Stimulated activated CD4-positive, alpha-beta T cell treated with anti-CD3 and anti-CD28 coated beads, TNF-alpha, amount 100 ng/mL, for 1 hour (primary cell): Measurements from ENCODE around the gene SLC25A26.
"Not testable (repeated sequence)": the region's sequence is repeated elsewhere in the genome, so short reads cannot be mapped to it uniquely, and the experiment has no call there.

Source experiments
- DNase-seq, 3 donors: peaks; one replicate each; pipeline ENCODE4 v3.0.0-alpha.2; 2020; ENCODE audit warnings: low read depth in 3 of 3, low spot score in 1 of 3

SLC25A26 gene

DNA sequence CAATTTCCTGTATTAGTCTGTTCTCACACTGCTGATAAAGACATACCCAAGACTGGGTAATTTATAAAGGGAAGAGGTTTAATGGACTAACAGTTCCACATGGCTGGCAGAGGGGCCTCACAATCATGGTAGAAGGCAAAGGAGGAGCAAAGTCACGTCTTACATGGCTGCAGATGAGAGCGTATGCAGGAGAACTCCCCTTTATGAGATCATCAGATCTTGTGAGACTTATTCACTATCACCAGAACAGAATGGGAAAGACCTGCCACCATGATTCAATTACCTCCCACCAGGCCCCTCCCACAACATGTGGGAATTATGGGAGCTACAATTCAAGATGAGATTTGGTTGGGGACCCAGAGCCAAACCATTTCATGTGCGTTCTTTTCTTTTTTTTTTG, 5.3 kb downstream of the SLC25A26 start:
- DNase-seq: not testable (repeated sequence)

DNA sequence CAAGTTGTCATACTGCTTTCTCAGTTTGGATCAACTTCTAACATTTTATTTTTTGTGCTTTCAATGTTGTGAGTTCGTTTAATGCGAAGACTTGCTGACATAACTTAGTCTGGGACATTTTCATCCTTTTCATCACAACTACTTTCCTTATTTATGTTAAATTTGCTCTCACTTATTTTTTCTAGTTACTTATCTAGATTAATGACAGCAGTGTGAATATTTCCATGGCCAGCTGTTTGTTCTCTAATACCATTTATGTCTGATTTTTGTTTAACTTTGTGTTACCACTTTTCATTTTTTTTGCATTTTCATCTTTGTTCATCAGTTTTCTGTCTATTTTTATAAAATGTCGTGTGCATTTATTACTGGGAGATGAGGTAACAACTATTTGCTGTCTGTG, 6.2 kb downstream of the SLC25A26 start:
- no peak for DNase-seq

DNA sequence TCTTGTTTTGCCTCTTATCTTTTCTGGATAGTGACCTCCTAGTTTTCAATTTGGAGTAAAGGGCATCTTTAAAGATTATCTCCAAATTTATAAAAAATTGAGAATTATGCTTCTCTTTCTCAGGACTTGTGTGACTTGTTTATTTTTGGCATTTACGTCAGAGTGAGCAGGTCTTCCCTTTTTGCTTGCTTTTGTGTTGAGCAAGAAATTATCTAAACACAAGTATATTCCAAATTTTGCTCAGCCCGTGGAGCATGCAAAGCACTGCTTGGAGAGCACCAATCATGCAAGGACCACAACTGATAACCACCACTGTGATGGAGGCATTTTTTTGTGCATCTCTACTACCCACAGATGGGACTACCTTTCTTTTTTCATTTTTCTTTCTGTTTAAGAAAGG, 7.1 kb downstream of the SLC25A26 start:
- no peak for DNase-seq

DNA sequence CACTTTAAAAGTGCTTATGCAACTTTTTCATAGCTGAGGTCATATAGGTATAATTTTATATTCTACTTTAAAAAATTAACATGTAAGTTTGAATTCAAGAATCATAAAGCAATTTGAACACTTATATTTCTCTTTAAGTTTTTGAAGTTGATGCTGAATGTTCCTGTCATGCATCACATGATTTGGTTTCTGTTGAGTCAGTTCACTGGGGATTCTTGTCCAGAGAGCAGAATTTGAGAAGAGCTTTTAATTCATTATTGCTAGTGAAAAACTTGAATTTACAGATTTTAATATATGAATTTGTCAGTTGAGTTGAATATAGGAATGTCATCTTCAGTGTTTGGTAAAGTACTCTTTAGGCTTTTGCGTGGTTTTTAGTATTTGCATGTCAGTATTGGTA, 7.9 kb downstream of the SLC25A26 start:
- DNase-seq: no peak

DNA sequence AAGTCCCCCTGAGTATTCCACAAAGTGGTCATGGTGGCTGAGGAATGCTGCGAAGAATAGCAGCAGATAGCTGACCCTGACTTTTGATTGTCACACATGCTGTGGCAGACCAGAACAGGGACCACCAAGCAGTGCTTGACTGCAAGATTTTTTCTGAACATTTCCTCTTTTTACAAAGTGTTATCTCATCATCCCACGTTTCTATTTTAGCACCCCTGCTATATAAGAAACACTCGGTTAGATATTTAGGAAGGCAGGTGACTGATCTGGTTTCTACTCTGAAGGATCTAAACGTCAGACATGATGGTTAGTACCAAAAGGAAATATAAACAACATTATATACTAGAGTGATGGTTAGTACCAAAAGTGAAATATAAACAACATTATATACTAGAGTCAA, 9.1 kb downstream of the SLC25A26 start:
- DNase-seq: no peak

DNA sequence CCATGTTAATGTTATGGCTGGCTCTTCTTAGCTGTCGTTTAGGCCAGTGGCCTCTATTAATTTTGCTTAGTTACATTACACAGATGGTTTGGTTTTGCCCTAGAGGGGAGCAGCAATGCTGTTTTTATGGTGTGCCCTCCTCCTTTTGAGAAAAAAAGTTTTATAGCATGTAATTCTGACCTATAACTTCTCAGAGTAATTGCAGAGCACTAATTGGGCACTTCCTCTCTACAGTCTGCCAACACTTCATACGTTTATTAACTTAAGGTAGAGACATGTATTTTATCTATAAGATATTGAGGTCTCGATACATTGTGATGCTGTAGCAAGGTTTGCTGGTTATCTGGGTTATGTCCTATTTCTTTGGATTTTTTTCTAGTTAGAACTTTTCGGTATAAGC, 12.2 kb downstream of the SLC25A26 start:
- DNase-seq: no peak

DNA sequence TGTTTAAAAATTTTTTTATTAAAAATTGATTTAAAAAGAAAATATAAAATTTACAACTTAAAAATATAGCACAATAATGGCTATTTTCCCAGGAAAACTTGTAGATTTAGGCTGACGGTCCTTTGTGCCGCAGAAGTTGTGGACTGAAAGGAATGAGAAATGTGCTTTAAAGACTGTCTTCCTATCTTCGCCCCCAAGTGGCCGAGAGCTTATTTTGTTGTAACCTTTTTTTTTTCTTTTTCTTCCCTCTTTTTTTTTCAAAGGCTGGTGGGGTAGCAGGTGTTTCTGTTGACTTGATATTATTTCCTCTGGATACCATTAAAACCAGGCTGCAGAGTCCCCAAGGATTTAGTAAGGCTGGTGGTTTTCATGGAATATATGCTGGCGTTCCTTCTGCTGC, 15.5 kb downstream of the SLC25A26 start:
- no peak for DNase-seq

DNA sequence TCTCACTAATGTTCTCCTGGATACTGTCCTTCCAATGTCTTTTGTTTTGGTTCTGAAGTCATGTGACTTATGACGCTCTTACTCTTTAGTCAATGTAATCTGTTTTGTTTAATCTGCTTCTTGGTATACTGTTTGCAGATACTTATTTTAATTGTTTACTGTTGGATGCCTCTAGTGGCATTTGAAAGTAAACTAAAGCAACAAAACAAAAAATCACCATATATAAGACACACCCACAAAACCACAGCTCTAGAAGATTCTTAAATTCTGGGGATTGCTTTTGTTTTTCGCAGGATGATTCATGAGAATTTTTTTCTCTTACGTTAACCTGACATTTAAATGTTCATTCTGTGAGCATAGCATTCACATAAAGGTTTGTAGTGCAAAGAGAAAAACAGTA, 16.8 kb downstream of the SLC25A26 start:
- no peak for DNase-seq

DNA sequence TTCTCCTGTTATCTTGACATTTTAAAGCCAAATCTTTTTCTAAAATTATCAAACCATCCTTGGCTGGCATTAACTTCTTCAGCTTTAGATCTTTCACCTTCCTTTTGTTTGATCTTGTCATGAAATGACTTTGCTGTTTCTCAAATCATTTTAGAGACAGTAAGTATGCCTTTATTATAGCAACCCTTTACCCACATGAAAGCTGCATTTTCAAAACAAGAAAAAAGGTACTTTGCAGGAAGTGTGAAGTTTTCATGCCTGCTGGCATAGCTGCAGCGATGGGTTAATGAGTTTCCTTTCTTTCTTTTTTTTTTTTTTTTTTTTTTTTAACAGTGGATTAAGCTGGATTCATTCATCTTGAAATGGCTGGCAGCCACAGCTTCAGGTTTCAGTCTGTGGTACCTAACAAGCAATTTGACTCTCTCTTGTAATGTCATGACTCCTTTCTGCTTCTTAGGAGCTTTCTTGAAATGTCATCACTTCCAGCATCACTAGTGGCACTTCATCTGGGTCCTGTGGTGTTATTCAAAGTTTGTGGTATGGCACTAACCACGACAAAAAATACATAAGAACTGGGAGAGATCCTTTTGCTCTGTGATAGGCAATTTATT, 18.8 kb downstream of the SLC25A26 start:
- no peak for DNase-seq

DNA sequence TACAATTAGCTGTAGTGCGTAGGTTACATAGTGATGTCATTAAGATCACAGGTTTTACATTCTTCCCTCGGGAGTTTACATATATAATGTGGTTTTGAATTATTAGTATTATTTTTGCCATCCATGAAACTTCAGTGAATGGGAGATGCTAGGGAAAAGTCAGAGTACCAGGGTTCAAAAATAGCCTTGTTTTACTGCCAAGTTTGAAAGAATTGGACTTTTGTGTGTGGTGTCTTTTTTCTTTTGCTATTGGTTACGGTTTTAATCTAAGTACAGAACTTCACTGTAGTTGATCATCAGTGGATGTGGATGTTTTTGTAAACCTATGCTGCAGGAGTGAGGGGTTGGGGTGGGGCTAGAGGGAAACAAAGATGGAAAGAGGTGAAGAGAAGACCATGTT, 20.7 kb downstream of the SLC25A26 start:
- no peak for DNase-seq

DNA sequence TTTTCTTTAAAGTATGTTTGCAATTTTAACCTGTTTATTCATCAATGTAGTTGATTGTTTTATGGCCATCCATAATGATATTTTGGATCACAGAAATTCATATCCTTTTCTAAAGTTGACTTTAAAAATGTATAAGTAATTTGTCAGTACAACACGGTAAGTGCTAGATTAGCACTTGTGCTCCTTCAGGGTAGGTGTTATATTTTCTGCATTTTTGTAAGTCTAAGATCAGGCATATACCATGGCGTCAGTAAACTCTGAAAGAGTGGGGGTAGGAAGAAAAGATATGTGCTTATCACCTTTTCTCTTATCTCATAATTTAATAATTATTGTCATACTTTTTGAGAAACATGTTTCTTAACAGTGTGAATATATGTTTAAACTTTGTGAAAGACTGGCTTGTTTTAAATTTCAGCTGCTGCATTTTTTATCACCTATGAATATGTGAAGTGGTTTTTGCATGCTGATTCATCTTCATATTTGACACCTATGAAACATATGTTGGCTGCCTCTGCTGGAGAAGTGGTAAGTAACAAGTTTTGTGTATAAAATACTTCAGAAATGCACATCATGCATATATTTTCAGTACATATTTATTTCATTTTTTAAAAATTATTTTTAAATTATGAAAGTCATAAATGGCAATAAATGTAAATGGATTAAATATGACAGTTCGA, 22.1 kb downstream of the SLC25A26 start:
- no peak for DNase-seq

DNA sequence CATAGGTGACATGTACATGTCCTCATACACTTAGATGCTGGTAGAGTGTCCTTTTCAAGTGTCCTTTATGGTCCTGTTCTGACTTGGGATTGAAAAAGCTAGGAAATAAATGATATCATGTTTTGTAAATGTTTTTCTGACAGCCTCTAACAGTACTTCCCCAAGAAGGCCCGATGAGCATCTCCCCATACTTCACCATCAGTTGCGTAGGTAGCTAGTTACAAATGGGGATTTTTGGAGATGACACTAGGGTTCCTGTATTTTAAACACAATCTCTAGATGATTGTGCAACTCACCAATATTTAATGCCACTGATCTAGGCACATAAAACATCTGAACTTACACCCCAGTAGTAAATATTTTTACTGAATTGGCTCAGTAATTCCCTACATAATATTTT, 27.8 kb downstream of the SLC25A26 start:
- no peak for DNase-seq

DNA sequence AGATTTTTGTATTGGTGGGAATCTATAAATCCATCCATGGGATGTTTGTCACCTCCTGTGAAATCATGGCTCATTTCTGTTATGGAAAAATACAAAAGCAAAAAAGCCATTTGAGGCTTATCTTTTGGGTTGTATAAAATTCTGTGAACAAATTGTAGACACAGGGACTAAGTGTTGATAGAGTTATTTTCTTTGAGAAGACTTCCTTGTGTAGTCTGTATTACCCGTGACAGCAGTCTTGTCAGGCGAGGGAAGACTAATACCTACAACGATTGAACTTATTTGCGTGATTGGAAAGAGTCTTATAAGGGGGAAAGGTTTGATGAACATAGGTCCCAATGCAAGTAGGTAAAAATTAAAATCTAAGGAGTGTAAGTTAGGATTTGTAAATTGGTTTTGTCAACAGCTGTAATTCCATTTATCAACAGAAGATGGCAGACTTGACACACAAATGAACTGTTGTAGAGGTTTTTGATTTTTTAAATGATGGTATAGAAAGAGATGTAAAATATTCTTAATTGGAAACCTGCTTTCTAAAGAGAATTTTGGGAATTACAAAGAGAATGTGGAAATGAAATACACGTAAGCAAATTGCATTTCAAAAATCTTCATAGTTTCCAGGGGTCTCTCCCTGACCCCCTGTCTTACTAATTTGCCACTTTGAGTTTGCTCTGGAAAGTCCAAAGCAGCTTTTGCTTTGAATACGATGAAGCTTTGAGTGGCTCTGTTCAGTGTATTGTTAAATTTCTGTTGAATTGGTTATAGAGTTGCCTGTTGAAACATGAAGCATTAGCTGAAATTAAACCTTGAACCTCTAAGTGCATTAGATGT, 33.2 kb downstream of the SLC25A26 start:
- DNase-seq: no peak

DNA sequence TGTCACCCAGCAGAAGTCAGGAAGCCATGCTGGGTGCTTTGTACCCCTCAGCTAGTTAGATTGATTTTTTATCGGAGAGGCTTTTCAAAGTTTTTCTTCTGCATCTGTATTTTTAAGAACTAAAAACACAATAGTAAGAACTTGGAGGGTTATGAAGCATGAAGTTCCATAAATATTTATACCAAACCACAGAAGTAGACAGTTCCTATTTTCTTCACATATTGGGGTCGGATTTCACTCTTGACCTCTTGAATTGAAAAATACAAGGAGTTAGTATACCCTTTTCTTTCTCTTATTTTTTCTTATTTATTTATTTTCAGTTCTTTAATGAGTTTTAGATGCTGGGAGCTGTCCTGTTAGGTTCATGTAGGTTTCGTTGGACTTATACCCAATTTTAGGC, 35.1 kb downstream of the SLC25A26 start:
- no peak for DNase-seq

DNA sequence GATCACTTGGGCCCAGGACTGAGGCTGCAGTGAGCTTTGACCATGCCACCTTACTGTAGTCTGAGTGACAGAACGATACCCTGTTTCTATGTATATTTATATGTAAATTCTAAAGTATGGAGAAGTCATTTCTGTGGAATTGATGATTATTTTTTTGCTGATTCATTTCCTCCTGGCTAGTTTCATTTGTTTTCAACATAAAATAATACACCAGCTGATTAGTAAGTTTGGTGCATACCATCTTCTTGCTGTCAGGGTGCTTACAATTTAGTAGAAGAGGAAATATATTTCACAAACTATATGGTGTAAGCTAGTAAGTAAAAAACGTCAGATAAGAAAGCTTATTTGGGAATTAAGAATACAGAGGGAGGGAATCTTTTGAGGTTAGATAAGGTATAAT, 36.0 kb downstream of the SLC25A26 start:
- DNase-seq: no peak

DNA sequence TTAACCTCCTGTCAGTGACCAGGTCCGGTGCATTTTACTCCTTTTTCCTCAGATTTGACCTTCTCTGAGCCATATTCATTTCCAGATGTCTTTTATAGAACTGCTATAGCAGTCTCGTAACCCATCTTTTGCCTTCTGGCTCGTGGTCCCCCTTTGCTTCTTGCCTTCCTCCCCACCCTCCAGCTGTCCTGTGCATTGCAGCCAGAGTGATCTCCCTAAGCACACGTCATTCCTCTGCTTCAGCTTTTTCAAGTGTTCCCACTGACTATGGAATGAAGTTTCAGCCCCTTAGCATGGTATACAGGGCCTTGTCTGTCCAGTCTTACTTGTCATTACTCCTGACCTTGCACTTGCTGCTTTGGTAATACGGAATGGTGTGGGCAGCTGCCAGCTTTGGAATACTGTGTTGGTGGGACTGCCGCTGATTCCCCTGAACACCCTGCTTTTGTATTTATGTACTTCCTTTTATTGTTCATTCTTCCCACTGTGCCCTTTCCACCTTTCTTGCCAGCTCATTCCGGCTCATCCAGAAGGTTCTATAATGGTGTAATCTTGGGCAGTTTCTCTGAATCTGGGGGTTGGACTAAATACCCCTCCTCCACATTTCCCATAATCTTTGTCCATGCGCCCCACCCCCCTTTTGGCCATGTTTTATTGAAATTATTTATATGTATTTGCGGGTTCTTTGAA, 38.9 kb downstream of the SLC25A26 start:
- DNase-seq: no peak

DNA sequence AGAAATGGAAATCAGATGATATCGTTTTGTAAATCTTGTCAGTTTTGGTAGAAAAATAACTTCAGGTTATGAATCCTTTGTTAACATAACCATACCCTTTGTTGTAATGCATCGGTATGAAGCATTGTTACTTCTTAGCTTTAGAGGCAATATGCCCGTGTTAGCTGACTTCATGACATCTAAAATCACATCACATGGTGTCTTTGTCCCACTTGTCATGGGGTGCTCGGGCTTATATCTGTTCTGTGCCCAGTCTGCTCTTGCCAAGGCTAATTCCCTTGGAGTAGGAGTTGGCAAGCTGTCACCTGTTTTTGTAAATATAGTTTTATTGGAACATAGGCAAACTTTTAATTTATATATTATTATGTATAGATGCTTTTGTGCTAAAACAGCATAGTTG, 39.6 kb downstream of the SLC25A26 start:
- no peak for DNase-seq

DNA sequence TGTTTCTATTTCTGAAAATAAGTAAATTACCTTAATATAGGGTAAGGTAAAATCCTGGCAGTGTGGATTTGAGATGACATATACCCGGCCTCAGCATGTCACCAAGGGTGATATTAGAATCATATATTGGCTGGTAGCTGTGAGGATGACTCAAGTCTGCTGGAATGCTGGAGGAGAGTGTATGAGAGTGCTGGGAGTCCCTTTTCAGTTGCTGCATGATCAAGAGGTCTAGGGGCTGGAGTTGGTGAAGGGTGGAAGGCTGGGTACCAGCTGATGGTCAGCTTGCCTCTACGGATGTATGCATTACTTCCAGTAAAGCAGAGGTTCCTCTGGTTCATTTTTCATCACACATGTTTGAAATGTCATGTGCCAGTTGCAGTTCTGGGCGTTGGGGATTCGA, 40.6 kb downstream of the SLC25A26 start:
- DNase-seq: no peak

DNA sequence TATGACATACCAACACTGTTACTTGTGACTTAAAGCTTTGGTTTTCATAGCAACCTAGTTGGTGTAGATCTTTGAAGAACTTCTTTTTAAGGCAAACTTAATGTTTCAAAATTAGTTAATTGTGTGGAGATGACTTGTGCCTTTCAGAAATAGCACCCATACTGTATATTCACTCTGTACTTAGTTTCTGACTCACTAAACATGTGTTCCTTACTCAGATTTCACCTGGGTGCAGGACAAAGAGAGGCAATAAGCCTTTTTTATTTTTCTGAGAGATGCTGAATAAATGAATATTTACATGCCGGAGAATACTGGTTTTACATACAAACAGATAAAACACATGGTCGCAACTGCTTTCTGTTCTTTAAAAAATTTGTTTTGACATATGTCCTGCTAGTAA, 44.8 kb downstream of the SLC25A26 start:
- no peak for DNase-seq

DNA sequence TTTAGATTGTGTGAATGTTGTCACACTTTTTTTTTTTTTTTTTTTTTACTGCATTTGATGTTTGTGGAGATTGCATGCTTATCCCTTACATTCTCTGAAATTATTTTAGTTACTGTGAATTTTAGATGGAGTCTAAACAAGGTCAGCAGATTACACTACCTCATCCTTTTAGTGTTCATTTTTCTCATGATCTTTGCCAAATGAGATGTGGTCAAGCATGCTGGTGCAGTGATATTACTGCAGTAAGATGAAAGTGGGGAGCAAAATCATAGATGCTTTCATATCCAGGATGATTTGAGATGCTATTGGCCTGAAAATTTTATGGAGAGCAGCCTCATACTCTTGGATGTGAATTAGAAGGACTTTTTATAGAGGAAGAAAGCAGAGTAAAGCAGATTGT, 45.8 kb downstream of the SLC25A26 start:
- DNase-seq: no peak

DNA sequence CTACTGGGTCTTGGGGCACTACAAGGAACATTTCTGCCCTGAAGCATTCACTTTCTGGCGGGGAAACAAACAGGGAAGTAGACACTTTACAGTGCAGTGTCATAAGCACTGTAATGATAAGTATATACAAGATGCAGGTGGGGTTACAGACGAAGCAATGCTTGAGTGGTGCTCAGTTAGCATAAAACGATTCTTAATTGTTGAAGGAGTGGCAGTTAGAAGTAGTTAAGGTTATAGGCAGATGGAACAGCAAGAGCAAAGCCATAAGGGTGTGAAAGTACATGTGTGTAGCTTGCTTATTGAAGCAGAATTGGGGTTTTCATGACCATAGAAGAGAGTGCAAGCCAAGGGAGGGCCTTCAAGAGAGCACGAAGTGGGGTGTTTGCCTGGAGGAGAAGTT, 46.2 kb downstream of the SLC25A26 start:
- DNase-seq: no peak

DNA sequence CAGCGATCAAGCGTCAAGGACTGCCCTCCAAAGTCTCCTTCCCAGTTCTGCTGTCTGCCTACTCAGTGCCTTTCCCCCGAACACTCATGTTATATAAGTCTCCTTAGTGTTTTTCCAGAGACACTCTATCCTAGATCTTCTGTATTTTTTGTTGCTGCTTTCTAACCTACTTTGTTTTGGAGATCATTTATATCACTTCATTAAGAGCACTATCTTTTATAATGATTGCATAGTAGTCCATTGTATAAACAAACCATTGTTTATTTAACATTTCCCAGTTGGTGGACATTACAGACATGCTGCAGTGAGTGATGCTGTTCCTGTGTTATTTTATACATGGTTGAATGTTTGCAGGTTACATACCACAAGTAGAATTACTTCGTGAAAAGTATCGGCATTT, 47.1 kb downstream of the SLC25A26 start:
- DNase-seq: no peak
